OCI-LY3 (cell line): ENCODE measurements around the gene ABHD8.

Experiments
- H2AFZ ChIP-seq: fragments of 200-600, 300-600 bp; shearing (Covaris generic); 2 replicates; pipeline ENCODE4 v1.6.0; 2014; ENCODE audit warnings: antibody characterized with exemption, low read depth, low read length
- H3K27ac ChIP-seq: fragments of 200-600, 300-600 bp; sonication (generic); 2 replicates; pipeline ENCODE4 v1.5.1; 2014; ENCODE audit warnings: mild to moderate bottlenecking, low read length, moderate library complexity, mixed read lengths
- H3K27me3 ChIP-seq: fragments of 200-600, 300-600 bp; sonication (generic); 2 replicates; pipeline ENCODE4 v1.6.1; 2014; ENCODE audit warnings: low read depth, low read length, mixed read lengths
- H3K36me3 ChIP-seq: fragments of 200-600, 300-600 bp; sonication (generic); replicated peaks from 2 replicates; pipeline ENCODE3; 2014; ENCODE audit warnings: low read depth, low read length, mixed read lengths
- H3K4me1 ChIP-seq: fragments of 300-600, 200-600 bp; sonication (generic); 2 replicates; pipeline ENCODE4 v1.6.1; 2014; ENCODE audit warnings: low read length, mixed read lengths
- H3K4me2 ChIP-seq: fragments of 200-600, 300-600 bp; sonication (generic); 2 replicates; pipeline ENCODE4 v1.6.1; 2014; ENCODE audit warnings: low read length, mixed read lengths
- H3K4me3 ChIP-seq: fragments of 300-600, 200-600 bp; sonication (generic); 2 replicates; pipeline ENCODE4 v1.5.1; 2014; ENCODE audit warnings: antibody characterized with exemption, mild to moderate bottlenecking, low read length, moderate library complexity
- H3K79me2 ChIP-seq: fragments of 300-600, 200-600 bp; shearing (Covaris generic); 2 replicates; pipeline ENCODE4 v1.6.1; 2014; ENCODE audit warnings: mild to moderate bottlenecking, low read length, mixed read lengths
- H3K9ac ChIP-seq: fragments of 300-600, 200-600 bp; shearing (Covaris generic); 2 replicates; pipeline ENCODE4 v1.6.0; 2014; ENCODE audit warnings: mild to moderate bottlenecking, low read length, moderate library complexity
- H3K9me3 ChIP-seq: fragments of 200-600, 300-600 bp; shearing (Covaris generic); 2 replicates; pipeline ENCODE4 v1.6.1; 2014; ENCODE audit warnings: low read length, mixed read lengths; ENCODE audit not compliant: insufficient read depth
- H4K20me1 ChIP-seq: fragments of 200-600, 300-600 bp; sonication (generic); 2 replicates; pipeline ENCODE4 v1.6.1; 2016; ENCODE audit warnings: low read length, mixed read lengths; ENCODE audit not compliant: insufficient read depth
- EZH2phosphoT487 ChIP-seq: fragments of 200-600 bp; shearing (Covaris generic); IDR thresholded peaks from 2 replicates; pipeline ENCODE4 v1.6.1; 2018; ENCODE audit warnings: antibody characterized with exemption, mixed run types, low read depth
- TF ChIP-seq, protein P1 (sequence below): fragments of 200-600, 300-600 bp; sonication (generic); IDR thresholded peaks from 2 replicates; pipeline ENCODE4 v1.5.1; 2014; ENCODE audit warnings: antibody characterized with exemption, low read length, low read depth

Gene ABHD8

DNA sequence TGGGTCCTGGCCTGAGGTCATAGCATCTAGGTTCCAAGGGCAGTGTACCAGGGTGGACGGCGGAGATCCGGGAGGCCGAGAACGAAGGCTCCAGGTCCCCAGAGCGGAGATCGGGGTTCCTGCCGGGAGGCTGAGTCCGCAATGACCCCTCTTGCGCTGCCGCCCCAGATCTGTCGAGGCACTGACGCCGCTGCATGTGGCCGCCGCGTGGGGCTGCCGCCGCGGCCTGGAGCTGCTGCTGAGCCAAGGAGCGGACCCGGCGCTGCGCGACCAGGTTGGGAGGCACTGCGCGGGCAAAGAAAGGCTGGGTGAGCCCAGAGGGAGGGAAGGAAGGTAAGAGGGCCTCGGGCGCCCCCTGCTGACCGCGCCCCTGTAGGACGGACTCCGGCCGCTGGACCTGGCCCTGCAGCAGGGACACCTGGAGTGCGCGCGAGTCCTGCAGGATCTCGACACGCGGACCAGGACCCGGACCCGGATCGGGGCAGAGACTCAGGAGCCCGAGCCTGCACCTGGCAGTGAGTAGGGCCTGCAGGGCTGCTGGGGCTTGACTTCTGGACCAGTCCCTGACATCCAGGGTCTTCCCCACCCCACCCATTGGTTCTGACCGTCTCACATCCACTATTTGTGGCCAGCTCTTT, 20.6 kb downstream of the ABHD8 start:
- Histone ChIP-seq H3K4me1 (peaks cover 3% of the 10 kb centered on the region), H3K9ac (no peak overlapping the region), H4K20me1 (no peaks in the 10 kb centered on the region), H3K9me3 (no peaks in the 10 kb centered on the region), H3K79me2 (no peaks in the 10 kb centered on the region), H2AFZ (no peak overlapping the region), H3K4me3 (peak overlapping the region; percentile 56), H3K4me2 (peak overlapping the region; percentile 63), H3K27me3 (no peaks in the 10 kb centered on the region), H3K36me3 (peaks cover under 1% of the 10 kb centered on the region), H3K27ac (no peak overlapping the region)
- TF ChIP-seq, protein P1, sequence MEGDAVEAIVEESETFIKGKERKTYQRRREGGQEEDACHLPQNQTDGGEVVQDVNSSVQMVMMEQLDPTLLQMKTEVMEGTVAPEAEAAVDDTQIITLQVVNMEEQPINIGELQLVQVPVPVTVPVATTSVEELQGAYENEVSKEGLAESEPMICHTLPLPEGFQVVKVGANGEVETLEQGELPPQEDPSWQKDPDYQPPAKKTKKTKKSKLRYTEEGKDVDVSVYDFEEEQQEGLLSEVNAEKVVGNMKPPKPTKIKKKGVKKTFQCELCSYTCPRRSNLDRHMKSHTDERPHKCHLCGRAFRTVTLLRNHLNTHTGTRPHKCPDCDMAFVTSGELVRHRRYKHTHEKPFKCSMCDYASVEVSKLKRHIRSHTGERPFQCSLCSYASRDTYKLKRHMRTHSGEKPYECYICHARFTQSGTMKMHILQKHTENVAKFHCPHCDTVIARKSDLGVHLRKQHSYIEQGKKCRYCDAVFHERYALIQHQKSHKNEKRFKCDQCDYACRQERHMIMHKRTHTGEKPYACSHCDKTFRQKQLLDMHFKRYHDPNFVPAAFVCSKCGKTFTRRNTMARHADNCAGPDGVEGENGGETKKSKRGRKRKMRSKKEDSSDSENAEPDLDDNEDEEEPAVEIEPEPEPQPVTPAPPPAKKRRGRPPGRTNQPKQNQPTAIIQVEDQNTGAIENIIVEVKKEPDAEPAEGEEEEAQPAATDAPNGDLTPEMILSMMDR, result peak; percentile 92
- no peak for TF ChIP-seq EZH2phosphoT487

DNA sequence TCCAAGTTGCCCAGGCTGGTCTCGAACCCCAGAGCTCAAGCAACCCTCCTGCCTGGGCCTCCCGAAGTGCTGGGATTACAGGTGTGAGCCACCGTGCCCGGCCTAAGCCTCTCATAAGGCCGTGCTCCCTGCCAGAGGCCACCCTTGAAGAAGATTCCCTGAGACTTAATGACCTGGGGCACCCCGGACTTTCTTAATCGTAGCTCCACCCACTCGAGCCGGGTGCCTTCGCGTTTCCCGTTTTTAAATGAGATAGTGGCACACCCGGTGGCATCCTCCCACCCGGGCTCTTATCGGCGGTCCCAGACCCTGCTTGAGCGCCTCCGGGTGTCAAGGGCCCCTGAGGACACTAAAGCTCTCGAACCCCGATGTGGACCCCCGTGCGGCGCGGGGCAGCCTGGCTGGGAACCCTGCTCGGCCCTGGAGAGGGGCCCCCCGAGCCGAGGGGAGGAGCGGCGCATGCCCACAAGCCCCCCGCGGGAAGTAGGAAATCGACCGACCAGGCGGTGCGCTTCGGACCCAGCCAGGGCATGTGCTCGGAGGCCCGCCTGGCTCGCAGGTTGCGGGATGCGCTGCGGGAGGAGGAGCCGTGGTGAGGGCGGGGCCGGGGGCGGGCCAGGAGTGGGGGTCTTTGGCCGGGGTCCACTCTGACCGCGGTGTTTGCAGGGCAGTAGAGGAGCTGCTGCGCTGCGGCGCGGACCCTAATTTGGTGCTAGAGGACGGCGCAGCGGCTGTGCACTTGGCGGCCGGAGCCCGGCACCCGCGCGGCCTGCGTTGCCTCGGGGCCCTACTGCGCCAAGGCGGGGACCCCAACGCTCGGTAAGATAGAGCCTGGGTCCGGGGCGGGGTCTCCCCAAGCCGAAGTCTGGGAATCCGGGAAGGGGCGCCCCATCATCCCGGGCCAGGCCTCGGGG, 21.6 kb downstream of the ABHD8 start, which contains the start of gene ANKLE1:
ANKLE1 (plus strand) TSS at position 511 of the 914 bp plus-strand sequence; CDS start at position 531, 20 bp downstream.
- Histone ChIP-seq H3K9me3 (no peaks in the 10 kb centered on the region), H3K4me2 (peak within 1 kb of the TSS; percentile 63), H3K9ac (no peak within 1 kb of the TSS), H3K79me2 (no peaks in the 10 kb centered on the region), H3K27ac (no peak within 1 kb of the TSS), H2AFZ (no peak within 1 kb of the TSS), H3K4me1 (peaks cover 3% of the 10 kb centered on the region), H4K20me1 (no peaks in the 10 kb centered on the region), H3K27me3 (no peaks in the 10 kb centered on the region), H3K36me3 (peaks cover 6% of the 10 kb centered on the region), H3K4me3 (peak within 1 kb of the TSS; percentile 65)
- TF ChIP-seq EZH2phosphoT487, result no peak
- TF ChIP-seq, protein P1, result no peak

DNA sequence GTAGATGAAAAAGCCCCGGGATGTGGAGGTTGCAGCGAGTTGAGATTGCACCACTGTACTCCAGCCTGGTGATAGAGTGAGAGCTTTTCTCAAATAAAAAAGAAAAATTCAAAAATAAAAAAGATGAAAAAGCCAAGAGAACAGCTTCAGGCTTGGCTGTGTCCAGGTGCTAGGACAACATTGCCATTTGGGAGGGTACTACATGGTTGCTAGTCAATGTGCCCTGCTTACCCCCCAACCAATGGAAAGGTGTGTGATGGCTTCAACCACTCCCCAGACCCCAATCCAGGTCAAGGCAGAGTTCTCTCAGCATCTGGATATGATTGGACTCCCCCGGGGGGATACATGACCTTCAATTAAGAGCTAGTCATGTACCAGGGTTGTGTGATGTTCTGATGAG, 23.8 kb downstream of the ABHD8 start:
- H3K27ac ChIP-seq, result no peak overlapping the region
- peaks cover 3% of the 10 kb centered on the region for H3K4me1 ChIP-seq
- H3K9me3 ChIP-seq, result no peaks in the 10 kb centered on the region
- H2AFZ ChIP-seq, result no peak overlapping the region
- H3K36me3 ChIP-seq, result peaks cover 22% of the 10 kb centered on the region
- no peak overlapping the region for H3K4me3 ChIP-seq
- H3K79me2 ChIP-seq, result no peaks in the 10 kb centered on the region
- no peak for TF ChIP-seq EZH2phosphoT487
- TF ChIP-seq, protein P1, result no peak
- H3K27me3 ChIP-seq, result no peaks in the 10 kb centered on the region
- no peak overlapping the region for H3K4me2 ChIP-seq
- H3K9ac ChIP-seq, result no peak overlapping the region
- H4K20me1 ChIP-seq, result no peaks in the 10 kb centered on the region
